ENCODE data around the gene EMX1. TPM values are rescaled to one million over a fixed set of nuclear protein-coding genes. Genes with fewer than 3 reads are reported as not detected.

Gene EMX1
- total RNA-seq, 1 donor from 2014 or later, result not detected

GRCh38 chr2:72921853-72922252, 4.5 kb downstream of the EMX1 start:
- H3K27me3 Mint-ChIP-seq (ENCODE audit: insufficient read depth), result peaks cover 63% of the 10 kb centered on the region
- no peak overlapping the region for H3K4me3 Mint-ChIP-seq
- intact Hi-C loops (cut with micrococcal nuclease), result no loop called here
- H3K9me3 Mint-ChIP-seq, result no peaks in the 10 kb centered on the region
- H3K27ac Mint-ChIP-seq, result no peak overlapping the region
- H3K36me3 Mint-ChIP-seq (ENCODE audit: low read depth), result peaks cover 4% of the 10 kb centered on the region
- no peaks in the 10 kb centered on the region for H3K4me1 Mint-ChIP-seq (ENCODE audit: low read depth)
- no peak for DNase-seq (ENCODE audit: low spot score)

- no peak overlapping the region for H3K27ac Mint-ChIP-seq
- H3K4me3 Mint-ChIP-seq, result no peak overlapping the region
- no peak for DNase-seq (ENCODE audit: low spot score)
- H3K9me3 Mint-ChIP-seq, result no peaks in the 10 kb centered on the region
- no peaks in the 10 kb centered on the region for H3K4me1 Mint-ChIP-seq (ENCODE audit: low read depth)
- peaks cover 54% of the 10 kb centered on the region for H3K27me3 Mint-ChIP-seq (ENCODE audit: insufficient read depth)
- peaks cover 4% of the 10 kb centered on the region for H3K36me3 Mint-ChIP-seq (ENCODE audit: low read depth)
- intact Hi-C loops (cut with micrococcal nuclease), result no loop called here
These were observed 6.6 kb downstream of the EMX1 start for GRCh38 chr2:72923833-72924352.

- Mint-ChIP-seq H3K27ac (no peak overlapping the region), H3K27me3 (ENCODE audit: insufficient read depth) (peaks cover 47% of the 10 kb centered on the region), H3K36me3 (ENCODE audit: low read depth) (peaks cover 4% of the 10 kb centered on the region), H3K9me3 (no peaks in the 10 kb centered on the region), H3K4me1 (ENCODE audit: low read depth) (no peaks in the 10 kb centered on the region), H3K4me3 (no peak overlapping the region)
- intact Hi-C loops (cut with micrococcal nuclease), result loop anchor here (1.0 kb wide), 1 partner anchor 7 kb away; the partner anchor contains the start of gene EMX1
- DNase-seq (ENCODE audit: low spot score), result no peak
These were observed 7.3 kb downstream of the EMX1 start for GRCh38 chr2:72924353-72925240.

GRCh38 chr2:72925328-72925943, 8.1 kb downstream of the EMX1 start:
- Mint-ChIP-seq H3K9me3 (no peaks in the 10 kb centered on the region), H3K36me3 (ENCODE audit: low read depth) (peaks cover 4% of the 10 kb centered on the region), H3K27me3 (ENCODE audit: insufficient read depth) (peaks cover 42% of the 10 kb centered on the region), H3K27ac (no peak overlapping the region), H3K4me1 (ENCODE audit: low read depth) (no peaks in the 10 kb centered on the region), H3K4me3 (no peak overlapping the region)
- intact Hi-C loops (cut with micrococcal nuclease), result loop anchor here (1.0 kb wide), 1 partner anchor 8 kb away; the partner anchor contains the start of gene EMX1
- DNase-seq (ENCODE audit: low spot score), result no peak

- Mint-ChIP-seq H3K36me3 (ENCODE audit: low read depth) (peaks cover 4% of the 10 kb centered on the region), H3K9me3 (no peaks in the 10 kb centered on the region), H3K27ac (no peak overlapping the region), H3K27me3 (ENCODE audit: insufficient read depth) (peaks cover 39% of the 10 kb centered on the region), H3K4me3 (no peak overlapping the region), H3K4me1 (ENCODE audit: low read depth) (no peaks in the 10 kb centered on the region)
- no peak for DNase-seq (ENCODE audit: low spot score)
- intact Hi-C loops (cut with micrococcal nuclease), result no loop called here
These were observed 9.0 kb downstream of the EMX1 start for GRCh38 chr2:72926368-72926767.

GRCh38 chr2:72926811-72927465, 9.6 kb downstream of the EMX1 start:
- DNase-seq (ENCODE audit: low spot score), result no peak
- intact Hi-C loops (cut with micrococcal nuclease), result no loop called here
- Mint-ChIP-seq H3K27me3 (ENCODE audit: insufficient read depth) (peaks cover 34% of the 10 kb centered on the region), H3K27ac (no peak overlapping the region), H3K4me3 (no peak overlapping the region), H3K4me1 (ENCODE audit: low read depth) (no peaks in the 10 kb centered on the region), H3K36me3 (ENCODE audit: low read depth) (peaks cover 4% of the 10 kb centered on the region), H3K9me3 (no peaks in the 10 kb centered on the region)

GRCh38 chr2:72927619-72928550, 10.6 kb downstream of the EMX1 start:
- no peaks in the 10 kb centered on the region for H3K9me3 Mint-ChIP-seq
- no peak overlapping the region for H3K27ac Mint-ChIP-seq
- no peak overlapping the region for H3K4me3 Mint-ChIP-seq
- H3K36me3 Mint-ChIP-seq (ENCODE audit: low read depth), result no peaks in the 10 kb centered on the region
- H3K27me3 Mint-ChIP-seq (ENCODE audit: insufficient read depth), result peaks cover 25% of the 10 kb centered on the region
- intact Hi-C loops (cut with micrococcal nuclease), result no loop called here
- no peak for DNase-seq (ENCODE audit: low spot score)
- no peaks in the 10 kb centered on the region for H3K4me1 Mint-ChIP-seq (ENCODE audit: low read depth)

GRCh38 chr2:72929010-72929409, 11.7 kb downstream of the EMX1 start:
- Mint-ChIP-seq H3K27me3 (ENCODE audit: insufficient read depth) (peaks cover 14% of the 10 kb centered on the region), H3K36me3 (ENCODE audit: low read depth) (no peaks in the 10 kb centered on the region), H3K4me3 (no peak overlapping the region), H3K4me1 (ENCODE audit: low read depth) (no peaks in the 10 kb centered on the region), H3K9me3 (no peaks in the 10 kb centered on the region), H3K27ac (no peak overlapping the region)
- DNase-seq (ENCODE audit: low spot score), result no peak
- intact Hi-C loops (cut with micrococcal nuclease), result no loop called here

- no peak for DNase-seq (ENCODE audit: low spot score)
- Mint-ChIP-seq H3K27me3 (ENCODE audit: insufficient read depth) (peaks cover 3% of the 10 kb centered on the region), H3K36me3 (ENCODE audit: low read depth) (no peaks in the 10 kb centered on the region), H3K27ac (no peak overlapping the region), H3K9me3 (no peaks in the 10 kb centered on the region), H3K4me1 (ENCODE audit: low read depth) (no peaks in the 10 kb centered on the region), H3K4me3 (no peak overlapping the region)
- intact Hi-C loops (cut with micrococcal nuclease), result no loop called here
These were observed 14.1 kb downstream of the EMX1 start for GRCh38 chr2:72931280-72931910.

- DNase-seq (ENCODE audit: low spot score), result no peak
- intact Hi-C loops (cut with micrococcal nuclease), result no loop called here
- Mint-ChIP-seq H3K27me3 (ENCODE audit: insufficient read depth) (peaks cover 3% of the 10 kb centered on the region), H3K9me3 (no peaks in the 10 kb centered on the region), H3K36me3 (ENCODE audit: low read depth) (no peaks in the 10 kb centered on the region), H3K27ac (no peak overlapping the region), H3K4me1 (ENCODE audit: low read depth) (no peaks in the 10 kb centered on the region), H3K4me3 (no peak overlapping the region)
These were observed 14.9 kb downstream of the EMX1 start for GRCh38 chr2:72932045-72932740.

- no peak for DNase-seq (ENCODE audit: low spot score)
- intact Hi-C loops (cut with micrococcal nuclease), result no loop called here
- no peaks in the 10 kb centered on the region for H3K4me1 Mint-ChIP-seq (ENCODE audit: low read depth)
- no peaks in the 10 kb centered on the region for H3K36me3 Mint-ChIP-seq (ENCODE audit: low read depth)
- no peak overlapping the region for H3K4me3 Mint-ChIP-seq
- H3K27me3 Mint-ChIP-seq (ENCODE audit: insufficient read depth), result peaks cover 3% of the 10 kb centered on the region
- H3K27ac Mint-ChIP-seq, result no peak overlapping the region
- H3K9me3 Mint-ChIP-seq, result no peaks in the 10 kb centered on the region
These were observed 15.5 kb downstream of the EMX1 start for GRCh38 chr2:72932805-72933204.

Data from activated T-helper 1 cell treated with anti-CD3 and anti-CD28 coated beads, Interleukin-12 subunit alpha, Interleukin-12 subunit beta, Interleukin-2, Interleukin-4 antibody, amounts not matched to agents 30 ng/mL and 10 ng/mL and 1 ng/mL, durations not matched to agents 14 hours and 24 hours and 36 hours (primary cell).